ENCODE results near the gene SAMD4B.

GRCh38 chr19:39334444-39334976 is 7.7 kb upstream of the SAMD4B start:
- TF ChIP-seq CTCF (IDR thresholded peaks at IDR 0.05; ENCODE audit: low read length) (no peak), EZH2 (optimal IDR thresholded peaks at IDR 0.05; ENCODE audit: low read depth, low read length) (no peak), EZH2phosphoT487 (IDR thresholded peaks at IDR 0.05; ENCODE audit: low read length) (no peak)
